ENCODE measurements around the gene CFAP299.
"Not testable (repeated sequence)": the region's sequence is repeated elsewhere in the genome, so short reads cannot be mapped to it uniquely, and the experiment has no call there.

CFAP299 gene

DNA sequence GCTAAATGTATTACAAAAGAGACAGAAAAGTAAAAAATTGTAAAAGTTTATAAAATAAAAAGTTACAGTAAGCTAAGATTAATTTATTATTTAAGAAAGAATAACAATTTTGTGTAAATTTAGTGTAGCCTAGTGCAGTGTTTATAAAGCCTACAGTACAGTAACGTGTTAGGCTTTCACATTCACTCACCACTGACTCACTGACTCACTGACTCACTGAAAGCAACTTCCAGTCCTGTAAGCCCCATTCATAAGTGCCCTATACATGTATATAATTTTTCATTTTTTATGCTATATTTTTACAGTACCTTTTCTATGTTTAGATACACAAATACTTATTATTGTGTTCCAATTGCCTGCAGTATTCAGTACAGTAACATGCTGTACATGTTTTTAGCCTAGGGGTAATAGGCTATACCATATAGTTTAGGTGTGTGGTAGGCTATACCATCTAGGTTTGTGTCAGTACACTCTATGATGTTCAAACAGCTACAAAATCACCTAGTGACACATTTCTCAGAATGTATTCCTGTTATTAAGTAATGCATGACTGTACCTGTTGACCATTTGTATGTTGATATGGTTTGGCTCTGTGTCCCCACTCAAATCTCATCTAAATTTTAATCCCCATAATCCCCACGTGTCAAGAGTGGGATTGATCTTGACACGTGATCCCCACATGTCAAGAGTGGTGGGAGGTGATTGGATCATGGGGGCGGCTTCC lies 57.9 kb downstream of the CFAP299 start:
- DNase-seq = no peak

DNA sequence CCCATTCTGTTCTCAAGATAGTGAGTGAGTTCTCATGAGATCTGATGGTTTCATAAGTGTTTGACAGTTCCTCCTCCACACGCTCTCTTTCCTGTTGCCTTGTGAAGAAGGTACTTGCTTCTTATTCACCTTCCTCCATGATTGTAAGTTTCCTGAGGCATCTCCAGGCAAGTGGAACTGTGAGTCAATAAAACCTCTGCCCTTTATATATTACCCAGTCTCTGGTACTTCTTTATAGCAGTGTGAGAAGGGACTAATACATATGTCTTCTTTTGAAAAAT lies 58.4 kb downstream of the CFAP299 start:
- DNase-seq = no peak

DNA sequence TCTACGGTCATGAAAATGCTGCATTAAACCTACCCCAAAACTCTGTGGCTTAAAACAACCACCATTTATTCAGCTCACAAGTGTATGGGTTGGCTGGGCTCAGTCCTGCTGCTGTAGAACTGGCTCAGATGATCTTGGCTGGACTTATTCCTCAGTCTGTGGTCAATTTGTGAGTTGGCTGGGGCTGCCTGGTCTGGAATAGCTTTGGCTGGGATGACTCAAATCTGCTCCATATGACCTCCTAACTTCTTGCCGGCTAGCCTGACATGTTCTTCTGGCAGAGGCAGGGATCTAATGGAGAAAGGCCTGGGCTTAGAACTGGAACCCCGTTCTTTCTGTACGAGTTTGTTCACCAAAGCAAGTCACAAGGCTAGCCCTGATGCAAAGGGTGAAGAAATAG lies 71.7 kb downstream of the CFAP299 start:
- DNase-seq = no peak

DNA sequence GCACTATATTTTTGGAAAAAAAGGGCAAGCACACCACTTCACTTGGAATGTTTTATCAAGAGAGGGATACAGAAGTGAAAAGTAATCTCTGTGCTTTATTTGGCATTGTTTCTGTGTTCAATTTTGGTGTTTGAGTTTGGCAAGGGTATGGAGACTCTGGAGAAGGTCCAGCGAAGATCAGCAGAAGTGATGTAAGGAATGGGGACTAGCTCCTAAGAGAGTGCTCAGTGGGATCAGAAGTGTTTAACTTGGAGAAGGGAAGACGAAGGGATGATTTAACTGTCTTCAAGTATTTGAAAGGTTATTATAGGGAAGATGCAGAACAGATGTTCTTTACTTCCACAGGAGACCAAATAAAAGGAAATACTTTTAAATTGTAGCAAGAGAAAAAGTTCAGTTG lies 74.3 kb downstream of the CFAP299 start:
- no peak for DNase-seq

DNA sequence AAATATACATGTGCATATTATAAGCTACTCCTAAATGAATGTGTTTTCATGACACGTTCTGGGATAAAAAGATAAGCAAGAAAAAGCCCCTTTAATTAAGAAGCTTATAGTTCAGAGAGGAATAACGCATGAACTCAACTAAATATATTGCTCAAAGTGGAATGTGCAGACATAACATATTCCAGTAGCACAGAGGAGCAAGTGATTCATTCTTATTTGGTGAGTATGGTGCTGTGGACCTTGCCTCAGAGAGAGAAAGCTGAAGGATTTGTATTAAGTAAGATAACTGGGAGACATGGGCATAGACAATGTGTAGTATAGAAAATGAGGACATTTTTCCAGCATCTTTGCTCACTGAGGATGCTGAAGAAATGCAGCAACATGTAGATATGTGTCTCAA lies 76.8 kb downstream of the CFAP299 start:
- DNase-seq = no peak

DNA sequence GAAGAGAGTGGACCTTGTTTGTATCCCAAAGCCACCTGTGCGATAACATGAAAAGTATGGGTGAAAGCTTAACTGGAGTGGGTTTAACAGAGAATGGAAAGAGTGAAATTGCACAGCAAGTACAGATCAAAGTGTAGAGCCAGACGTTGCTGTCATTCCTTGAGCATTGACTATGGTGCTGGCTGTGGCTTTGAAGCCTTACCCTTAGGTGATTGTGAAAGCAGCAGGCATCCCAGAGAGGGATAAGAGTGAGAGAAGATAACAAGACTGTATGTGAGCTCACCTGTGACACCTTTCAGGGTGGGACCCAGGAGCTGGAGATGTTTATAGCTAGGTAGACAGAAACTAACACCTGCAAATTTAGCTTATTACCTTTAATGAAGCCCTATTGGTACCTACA lies 77.6 kb downstream of the CFAP299 start:
- no peak for DNase-seq

DNA sequence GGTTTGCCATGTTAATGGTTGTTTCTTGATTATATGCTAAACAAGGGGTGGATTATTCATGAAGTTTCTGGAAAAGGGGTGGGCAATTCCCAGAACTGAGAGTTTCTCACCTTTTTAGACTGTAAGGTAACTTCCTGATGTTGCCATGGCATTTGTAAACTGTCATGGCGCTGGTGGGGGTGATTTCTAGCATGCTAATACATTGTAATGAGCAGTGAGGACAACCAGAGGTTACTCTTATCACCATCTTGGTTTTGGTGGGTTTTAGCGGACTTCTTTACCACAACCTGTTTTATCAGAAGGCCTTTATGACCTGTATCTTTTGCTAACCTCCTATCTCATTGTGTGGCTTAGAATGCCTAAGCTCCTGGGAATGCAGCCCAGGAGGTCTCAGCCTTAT lies 81.5 kb downstream of the CFAP299 start:
- no peak for DNase-seq

DNA sequence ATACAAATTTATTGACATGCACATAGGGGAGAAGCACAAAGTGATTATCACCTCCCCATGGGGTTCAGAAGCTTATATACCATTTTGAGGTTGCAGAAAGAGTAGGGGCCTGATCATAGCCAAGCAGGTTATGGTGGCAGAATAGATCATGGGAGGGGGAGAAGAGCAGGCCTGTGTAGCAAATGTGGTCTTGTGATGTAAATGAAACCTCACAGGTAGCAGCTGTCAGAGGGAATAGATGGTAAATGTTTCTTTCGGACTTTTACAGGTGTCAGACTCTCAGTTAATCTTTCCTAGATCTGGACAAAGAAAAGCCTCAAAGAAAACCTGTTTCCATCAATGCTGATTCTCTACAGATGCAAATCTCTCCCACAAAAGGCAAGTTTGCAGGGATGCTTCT lies 84.4 kb downstream of the CFAP299 start:
- no peak for DNase-seq

DNA sequence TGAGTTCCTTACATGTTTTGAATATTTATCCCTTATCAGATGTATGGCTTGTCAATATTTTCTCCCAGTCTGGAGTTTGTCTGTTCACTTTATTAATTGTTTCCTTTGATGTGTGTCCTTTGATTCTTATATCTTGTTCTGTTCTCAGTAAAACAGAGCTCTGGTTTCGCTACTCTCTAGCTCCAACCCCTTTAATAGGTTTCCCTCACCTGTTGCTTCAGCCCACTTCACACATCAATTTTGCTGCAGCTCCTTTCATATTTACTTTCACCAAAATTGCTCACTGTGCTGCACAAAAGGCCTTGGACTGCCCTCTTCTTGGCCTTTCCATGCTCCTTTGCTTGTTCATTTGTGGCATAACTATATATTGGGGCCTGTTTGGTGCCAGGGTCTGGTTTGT lies 85.1 kb downstream of the CFAP299 start:
- DNase-seq = no peak

DNA sequence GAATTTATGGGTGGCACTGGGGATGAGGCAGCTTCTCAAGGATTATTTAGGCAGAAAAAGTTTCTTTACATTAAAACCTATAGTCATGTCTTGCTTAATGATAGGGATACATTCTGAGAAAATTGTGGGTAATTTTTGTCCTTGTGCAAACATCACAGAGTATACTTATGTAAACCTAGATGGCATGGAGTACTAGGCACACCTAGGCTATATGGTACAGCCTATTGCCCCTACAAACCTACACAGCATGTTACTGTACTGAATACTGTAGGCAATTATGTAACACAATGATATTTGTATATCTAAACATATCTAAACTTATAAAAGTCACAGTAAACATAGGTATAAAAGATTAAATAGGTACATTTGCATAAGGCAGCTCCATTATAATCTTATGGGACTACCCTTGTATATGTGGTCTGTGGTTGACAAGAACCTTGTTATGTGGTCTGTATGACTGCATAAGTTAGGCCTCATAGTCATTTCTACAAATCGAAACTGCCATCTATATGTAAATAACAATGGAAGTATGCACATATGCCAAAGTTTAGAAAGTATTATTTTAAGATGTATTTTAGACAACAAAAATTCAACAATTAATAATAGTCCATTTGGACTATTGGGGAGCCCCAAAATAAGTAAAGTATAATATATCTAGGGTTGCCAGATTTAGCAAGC lies 87.3 kb downstream of the CFAP299 start:
- DNase-seq = no peak

DNA sequence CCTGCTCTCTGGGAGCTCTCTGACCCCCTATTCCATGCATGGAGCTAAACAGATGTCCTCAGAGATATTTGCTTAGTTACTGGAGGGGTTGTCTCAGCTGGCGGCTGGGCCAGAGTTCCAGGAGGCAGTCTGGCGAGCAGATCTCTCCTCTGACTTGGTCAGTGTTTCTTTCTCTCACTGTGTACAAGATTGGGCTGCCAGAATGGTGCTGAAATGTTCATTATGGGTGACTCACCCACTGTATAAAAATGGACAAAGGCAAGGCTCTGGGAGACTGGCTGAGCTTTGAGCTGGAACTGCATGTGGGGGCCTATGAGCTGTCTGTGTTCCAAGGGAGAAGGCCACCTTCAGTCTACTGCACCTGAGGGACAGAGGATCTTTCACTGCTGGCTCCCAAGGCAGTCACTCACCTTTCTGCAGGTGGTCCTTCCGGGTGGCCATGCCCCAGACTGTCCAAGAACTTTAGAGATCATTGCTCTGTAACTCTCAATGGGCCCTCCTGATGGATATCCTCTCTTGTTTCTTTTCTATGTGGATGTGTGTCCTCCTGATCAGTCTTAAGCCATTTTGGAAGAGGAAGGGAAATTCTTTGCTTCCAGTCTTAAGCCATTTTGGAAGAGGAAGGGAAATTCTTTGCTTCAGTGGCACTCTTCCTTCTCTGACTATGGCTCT lies 88.2 kb downstream of the CFAP299 start:
- DNase-seq = no peak

DNA sequence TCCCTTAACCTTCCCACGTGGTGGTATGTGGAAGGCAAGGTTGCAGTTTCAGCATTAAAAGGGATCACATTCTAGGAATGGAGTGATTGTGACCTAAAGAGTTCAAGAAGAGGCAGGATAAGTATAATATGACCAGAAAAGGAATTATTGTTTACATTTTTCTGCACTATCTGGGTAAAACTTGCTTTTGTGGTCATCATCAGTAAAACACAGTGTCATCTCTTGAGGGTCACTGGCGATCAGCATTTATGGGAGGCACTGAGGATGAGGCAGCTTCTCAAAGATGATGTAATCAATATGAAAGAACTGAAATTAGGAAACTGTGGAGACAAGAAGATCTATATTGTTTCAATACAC lies 88.7 kb downstream of the CFAP299 start:
- DNase-seq = no peak

DNA sequence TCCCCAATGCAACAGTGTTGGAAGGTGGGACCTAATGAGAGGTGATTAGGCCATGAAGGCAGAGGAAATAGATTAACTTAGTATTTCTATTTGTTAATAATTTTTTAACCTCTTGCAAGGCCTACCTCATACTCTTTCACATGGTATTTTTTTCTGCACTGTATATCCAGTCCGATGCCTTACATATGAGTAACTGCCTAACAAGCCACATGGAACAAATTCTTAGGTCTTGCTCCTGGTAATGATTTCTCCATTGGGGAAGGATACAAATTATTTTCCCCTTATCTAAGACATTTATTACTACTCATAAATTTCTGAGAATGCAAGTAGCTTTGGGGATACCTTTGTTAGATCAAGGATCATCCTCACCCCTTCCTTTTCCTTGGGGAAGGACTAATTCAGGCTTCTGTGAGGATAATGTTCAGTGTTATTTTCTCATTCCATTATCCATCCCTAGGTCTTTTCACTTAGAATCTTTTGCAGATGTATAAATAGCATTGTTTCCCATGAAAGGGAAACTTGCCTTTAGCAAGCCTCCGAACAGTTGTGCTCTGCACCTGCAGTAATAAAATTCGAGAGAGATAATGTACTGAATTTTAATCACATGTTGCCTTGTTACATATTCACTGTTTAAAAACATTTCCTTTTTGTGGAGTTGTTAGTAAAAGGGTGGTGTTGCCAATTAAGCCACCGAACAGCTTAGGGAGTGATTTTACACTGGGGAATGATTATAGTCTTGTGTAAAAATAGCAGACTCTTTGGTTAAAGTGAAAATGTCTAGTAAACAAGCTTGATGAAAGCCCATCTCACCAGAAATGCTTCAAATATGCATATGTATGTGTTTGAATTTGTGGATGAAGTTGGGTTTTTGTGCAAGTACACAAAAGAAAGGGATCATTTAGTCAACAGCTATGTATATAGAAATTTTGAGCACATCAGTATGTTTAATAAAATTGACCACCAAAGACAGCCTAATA lies 89.9 kb downstream of the CFAP299 start:
- no peak for DNase-seq

DNA sequence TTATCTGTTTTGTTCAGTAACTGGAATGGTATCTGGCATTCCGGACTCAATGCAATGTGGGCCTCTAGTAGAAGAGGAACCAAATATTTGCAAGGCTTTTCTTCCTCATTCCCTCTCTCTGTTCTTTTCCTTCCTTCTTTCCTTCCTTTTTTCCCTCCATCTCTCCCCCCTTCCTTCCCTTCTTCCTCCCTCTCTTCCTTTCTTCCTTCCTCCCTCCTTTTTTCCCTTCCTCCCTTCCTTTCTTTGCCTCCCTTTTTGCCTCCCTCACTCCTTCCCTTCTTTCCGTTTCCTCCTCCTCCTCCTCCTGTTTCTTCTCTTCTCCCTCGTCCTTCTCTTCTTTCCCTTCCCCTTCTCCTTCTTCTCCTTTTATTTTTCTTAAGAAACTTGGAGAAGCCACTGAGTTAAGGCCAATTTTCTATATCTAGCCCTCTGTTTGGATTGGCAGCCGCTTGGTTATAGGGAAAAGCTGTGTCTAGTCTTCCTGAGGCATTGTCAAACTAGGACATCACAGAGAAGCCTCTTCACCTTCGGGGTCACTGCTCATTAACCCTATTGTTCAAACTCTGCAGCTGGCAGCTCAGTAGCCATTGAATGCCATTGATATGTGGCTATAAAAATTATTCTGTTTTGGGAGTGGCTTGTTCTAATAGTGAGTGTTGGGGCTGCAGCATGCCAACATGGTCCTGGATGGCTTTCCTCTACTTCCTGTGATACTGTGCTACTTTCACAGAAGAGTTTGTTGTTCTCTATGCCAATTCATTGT lies 95.9 kb downstream of the CFAP299 start:
- DNase-seq = no peak

DNA sequence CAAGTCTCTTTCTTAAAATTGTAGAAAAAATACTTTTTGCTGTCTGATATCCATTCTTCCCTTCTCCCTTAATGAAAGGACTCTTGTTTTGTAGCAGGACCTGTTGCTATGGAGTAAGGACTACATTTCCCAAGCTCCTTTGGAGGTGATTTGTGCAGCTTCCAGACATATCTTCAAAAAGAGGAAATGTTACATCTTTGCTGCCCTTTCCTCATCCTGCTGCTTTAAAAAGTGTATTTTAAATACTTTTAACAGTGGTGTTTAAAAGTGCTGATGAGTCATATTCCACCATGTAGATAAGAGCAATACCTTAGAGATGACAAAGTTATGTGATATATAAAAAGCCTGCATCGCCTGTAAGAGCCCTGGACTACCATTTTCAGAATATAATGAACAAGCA lies 98.7 kb downstream of the CFAP299 start:
- no peak for DNase-seq

DNA sequence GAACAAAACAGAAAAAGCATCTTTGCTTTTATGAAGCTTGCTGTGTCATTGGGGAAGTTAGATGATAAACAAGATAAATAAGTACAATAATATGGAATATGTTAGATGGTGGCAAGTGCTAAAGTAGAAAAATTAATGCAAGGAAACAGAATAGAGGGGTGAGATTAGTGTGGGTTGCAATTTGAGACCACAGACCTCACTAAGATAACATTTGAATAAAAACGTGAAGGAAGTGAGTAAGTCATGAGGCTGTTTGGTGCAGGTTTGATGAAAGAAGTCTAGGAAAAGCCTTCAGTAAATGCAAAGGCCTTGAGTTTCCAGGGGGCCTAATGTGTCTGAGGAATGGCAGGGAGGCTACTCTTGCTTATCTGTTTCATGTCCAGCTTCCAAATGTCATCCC lies 102.5 kb downstream of the CFAP299 start:
- DNase-seq = no peak

DNA sequence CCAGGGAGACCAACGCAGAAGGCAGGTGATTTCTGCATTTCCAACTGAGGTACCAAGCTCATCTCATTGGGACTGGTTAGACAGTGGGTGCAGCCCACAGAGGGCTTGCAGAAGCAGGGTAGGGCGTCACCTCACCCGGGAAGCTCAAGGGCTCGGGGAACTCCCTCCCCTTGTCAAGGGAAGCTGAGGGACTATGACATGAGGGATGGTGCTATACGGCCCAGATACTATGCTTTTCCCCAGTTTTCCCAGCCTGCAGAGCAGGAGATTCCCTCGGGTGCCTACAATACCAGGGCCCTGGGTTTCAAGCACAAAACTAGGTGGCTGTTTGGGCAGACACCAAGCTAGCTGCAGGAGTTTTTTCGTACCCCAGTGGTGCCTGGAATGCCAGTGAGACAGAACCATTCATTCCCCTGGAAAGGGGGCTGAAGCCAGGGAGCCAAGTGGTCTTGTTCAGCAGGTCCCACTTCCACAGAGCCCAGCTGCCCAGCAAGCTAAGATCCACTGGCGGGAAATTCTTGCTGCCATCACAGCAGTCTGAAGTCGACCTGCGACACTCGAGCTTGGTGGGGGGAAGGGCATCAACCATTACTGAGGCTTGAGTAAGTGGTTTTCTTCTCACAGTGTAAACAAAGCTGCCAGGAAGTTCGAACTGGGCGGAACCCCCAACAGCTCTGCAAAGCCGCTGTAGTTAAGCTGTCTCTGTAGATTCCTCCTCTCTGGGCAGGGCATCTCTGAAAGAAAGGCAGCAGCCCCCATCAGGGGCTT lies 103.9 kb downstream of the CFAP299 start:
- DNase-seq = not testable (repeated sequence)

DNA sequence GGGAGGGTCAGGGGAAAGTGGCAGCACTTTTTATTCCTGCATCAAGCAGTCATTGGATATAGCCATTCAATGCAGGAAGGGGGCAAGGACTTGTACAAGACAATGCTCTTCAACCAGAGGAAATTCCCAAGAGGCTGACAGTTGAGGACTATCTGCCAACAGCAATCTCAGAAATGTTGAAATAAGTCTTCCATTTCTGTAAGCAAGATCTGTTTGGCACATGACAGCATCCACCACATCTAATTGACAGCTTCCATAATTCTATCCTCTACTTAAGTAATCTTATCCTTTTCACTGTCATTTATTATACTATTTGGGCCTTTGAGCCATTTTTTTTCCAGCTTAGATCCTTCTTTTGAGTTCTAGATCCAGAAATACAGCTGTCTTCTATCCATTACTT lies 110.7 kb downstream of the CFAP299 start:
- no peak for DNase-seq

DNA sequence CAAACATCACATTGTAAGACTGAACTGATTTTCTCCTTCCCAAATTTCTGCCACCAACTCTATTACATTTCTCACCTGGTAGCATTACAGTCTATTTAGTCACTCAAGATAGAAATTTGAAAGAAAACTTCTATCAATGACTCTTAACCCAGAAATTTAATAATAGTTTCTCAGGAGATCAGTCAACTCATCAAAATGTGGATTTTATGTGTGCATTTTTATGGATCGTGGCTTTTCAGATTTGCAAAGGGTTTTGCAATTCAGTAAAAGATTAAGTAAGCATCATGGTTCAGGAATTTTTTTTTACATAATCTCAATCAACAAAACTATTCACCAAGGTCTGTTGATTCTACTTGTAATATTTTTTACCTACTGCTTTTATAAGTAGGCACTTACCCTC lies 111.1 kb downstream of the CFAP299 start:
- DNase-seq = no peak

DNA sequence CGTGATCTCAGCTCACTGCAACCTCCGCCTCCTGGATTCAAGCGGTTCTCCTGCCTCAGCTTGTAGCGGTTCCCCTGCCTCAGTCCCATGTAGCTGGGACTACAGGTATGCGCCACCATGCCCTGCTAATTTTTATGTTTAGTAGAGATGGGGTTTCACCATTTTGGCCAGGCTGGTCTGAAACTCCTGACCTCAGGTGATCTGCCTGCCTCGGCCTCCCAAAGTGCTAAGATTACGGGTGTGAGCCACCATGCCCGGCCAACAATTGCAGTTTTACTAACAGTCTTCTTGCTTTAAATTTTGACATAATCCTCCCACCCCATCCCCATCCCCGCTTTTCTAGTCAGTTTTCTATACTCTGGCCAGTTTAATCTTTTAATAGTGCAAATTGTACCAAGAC lies 112.0 kb downstream of the CFAP299 start:
- DNase-seq = no peak

DNA sequence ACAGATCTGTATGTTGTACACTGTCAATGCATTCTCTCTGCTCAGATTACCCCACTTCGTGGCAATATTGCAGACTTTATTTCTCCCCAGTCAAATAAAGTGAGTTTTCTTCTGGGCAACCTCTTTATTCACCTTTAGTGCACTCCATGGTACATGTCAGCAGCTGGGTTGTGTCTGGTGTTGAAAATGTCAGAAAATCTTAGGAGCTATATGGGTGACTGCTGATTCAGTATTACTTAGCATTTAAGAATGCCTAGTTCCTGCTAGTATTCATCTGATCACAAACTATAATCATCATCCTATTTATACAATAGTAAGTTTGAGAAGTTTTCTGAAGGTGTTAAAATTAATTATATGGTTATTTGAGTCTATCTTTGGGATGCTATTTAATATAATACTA lies 112.5 kb downstream of the CFAP299 start:
- no peak for DNase-seq

DNA sequence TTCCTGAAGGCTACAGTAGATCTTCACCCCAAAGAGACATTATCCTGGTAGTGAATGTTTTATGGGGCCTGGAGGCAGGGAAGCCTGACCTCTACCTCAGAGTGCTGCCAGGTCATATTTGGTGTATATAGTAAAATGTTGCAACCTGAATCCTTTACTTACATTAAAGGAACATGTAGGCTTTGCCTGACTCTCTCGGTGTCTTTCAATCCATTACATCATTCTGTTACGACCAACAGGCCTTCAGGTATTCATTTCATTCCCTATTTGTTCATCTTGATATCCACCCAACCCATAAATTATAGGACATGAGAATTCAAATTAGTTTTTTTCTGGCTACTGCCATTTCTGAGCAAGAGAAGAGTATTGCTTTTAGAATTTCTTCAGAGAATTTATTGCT lies 116.5 kb downstream of the CFAP299 start:
- no peak for DNase-seq
